IMR-90 (cell line): ENCODE data around the gene TAF1A. TPM values are rescaled to one million over a fixed set of nuclear protein-coding genes. Genes with fewer than 3 reads are reported as not detected.

Source experiments
- ATAC-seq: fragments of 200-7000 bp; cut with Tn5 transposase; 2 replicates; pipeline ENCODE4 v1.9.1; 2020; ENCODE audit warnings: low read depth, mild to moderate bottlenecking, moderate library complexity
- BruUV-seq: library from RNA; stranded (reverse); fragments of 400-500 nt; replicated peaks from 2 replicates; lab custom pipeline; 2021; lab: Mats Ljungman, UMichigan
- CTCF ChIA-PET: fragments of 300-600 bp; formaldehyde crosslinking; extraction: SDS; loops from one replicate; lab custom pipeline; 2021; ENCODE audit warnings: antibody characterized with exemption; lab: Yijun Ruan, JAX
- POLR2A ChIA-PET: fragments of 300-600 bp; sonication (Branson Sonifier 250); formaldehyde crosslinking; loops from one replicate; lab custom pipeline; 2022; ENCODE audit warnings: antibody characterized with exemption; ENCODE audit not compliant: unreplicated experiment; lab: Charles Lee
- DNase-seq: peaks from one replicate; pipeline ENCODE4 v3.0.0; 2013
- H2AFZ ChIP-seq: replicated peaks from 2 replicates; pipeline ENCODE3; 2013; ENCODE audit warnings: low read length, mild to moderate bottlenecking; ENCODE audit not compliant: poor library complexity
- H2AK5ac ChIP-seq: 2 replicates; pipeline ENCODE4 v1.6.1; 2013; ENCODE audit warnings: low read depth, low read length, inconsistent platforms
- H2AK9ac ChIP-seq: replicated peaks from 2 replicates; pipeline ENCODE3; 2013; ENCODE audit warnings: mild to moderate bottlenecking, low read depth, low read length, moderate library complexity; ENCODE audit not compliant: poor library complexity
- H2BK120ac ChIP-seq: 2 replicates; pipeline ENCODE4 v1.6.1; 2013; ENCODE audit warnings: low read depth, low read length, inconsistent platforms
- H2BK15ac ChIP-seq: 3 replicates; pipeline ENCODE4 v1.6.1; 2013; ENCODE audit warnings: low read depth, low read length, inconsistent platforms
- H2BK20ac ChIP-seq: 2 replicates; pipeline ENCODE4 v1.6.1; 2013; ENCODE audit warnings: low read depth, mild to moderate bottlenecking, inconsistent platforms, low read length, moderate library complexity
- H2BK5ac ChIP-seq: 2 replicates; pipeline ENCODE4 v1.6.1; 2013; ENCODE audit warnings: mild to moderate bottlenecking, low read depth, low read length, inconsistent platforms; ENCODE audit not compliant: poor library complexity, severe bottlenecking
- H3K14ac ChIP-seq: replicated peaks from 2 replicates; pipeline ENCODE4 v1.6.1; 2013; ENCODE audit warnings: low read depth, low read length, inconsistent platforms
- H3K18ac ChIP-seq: 2 replicates; pipeline ENCODE4 v1.6.1; 2013; ENCODE audit warnings: low read depth, low read length, control low read depth
- H3K23ac ChIP-seq: 2 replicates; pipeline ENCODE4 v1.6.1; 2013; ENCODE audit warnings: low read depth, low read length, inconsistent platforms
- H3K27ac ChIP-seq: 2 replicates; pipeline ENCODE4 v1.5.1; 2013; ENCODE audit warnings: mild to moderate bottlenecking, control low read depth, low read length; ENCODE audit not compliant: insufficient read depth
- H3K27me3 ChIP-seq: 2 replicates; pipeline ENCODE4 v1.6.1; 2013; ENCODE audit warnings: low read length; ENCODE audit not compliant: control insufficient read depth, insufficient read depth
- H3K36me3 ChIP-seq: 2 replicates; pipeline ENCODE4 v1.6.1; 2013; ENCODE audit warnings: low read length, mixed read lengths; ENCODE audit not compliant: control insufficient read depth, insufficient read depth
- H3K4ac ChIP-seq: 2 replicates; pipeline ENCODE4 v1.6.1; 2013; ENCODE audit warnings: low read depth, low read length, inconsistent platforms
- H3K4me1 ChIP-seq: 2 replicates; pipeline ENCODE4 v1.6.1; 2013; ENCODE audit warnings: low read length, mixed read lengths; ENCODE audit not compliant: control insufficient read depth, insufficient read depth
- H3K4me2 ChIP-seq: 2 replicates; pipeline ENCODE4 v1.6.1; 2013; ENCODE audit warnings: low read depth, mild to moderate bottlenecking, control low read depth, low read length, moderate library complexity
- H3K4me3 ChIP-seq: 2 replicates; pipeline ENCODE4 v1.5.1; 2013; ENCODE audit warnings: low read depth, mild to moderate bottlenecking, control low read depth, low read length, moderate library complexity; ENCODE audit not compliant: insufficient read depth
- H3K56ac ChIP-seq: 2 replicates; pipeline ENCODE4 v1.6.1; 2013; ENCODE audit warnings: low read length, inconsistent platforms; ENCODE audit not compliant: insufficient read depth; ENCODE audit errors: extremely low read depth
- H3K79me1 ChIP-seq, 2 experiments: 2 replicates each; pipeline ENCODE4 v1.6.1; 2013; ENCODE audit warnings: low read length in 2 of 2, inconsistent platforms in 1 of 2, low read depth in 1 of 2
- H3K9ac ChIP-seq: 2 replicates; pipeline ENCODE4 v1.6.1; 2013; ENCODE audit warnings: low read depth, low read length, control low read depth
- H3K9me1 ChIP-seq: 2 replicates; pipeline ENCODE4 v1.6.1; 2013; ENCODE audit warnings: low read length, inconsistent platforms; ENCODE audit not compliant: insufficient read depth
- H3K9me3 ChIP-seq: 2 replicates; pipeline ENCODE4 v1.6.1; 2013; ENCODE audit warnings: low read length; ENCODE audit not compliant: control insufficient read depth, insufficient read depth
- H4K20me1 ChIP-seq: 2 replicates; pipeline ENCODE4 v1.6.1; 2013; ENCODE audit warnings: low read length, inconsistent platforms; ENCODE audit not compliant: insufficient read depth
- H4K5ac ChIP-seq: 2 replicates; pipeline ENCODE4 v1.6.1; 2013; ENCODE audit warnings: mild to moderate bottlenecking, low read depth, low read length, control low read depth
- H4K8ac ChIP-seq, 2 experiments: 2 replicates each; pipeline ENCODE4 v1.6.1; 2013; ENCODE audit warnings: low read depth in 2 of 2, low read length in 2 of 2, control low read depth in 1 of 2, inconsistent platforms in 1 of 2
- H4K91ac ChIP-seq: 2 replicates; pipeline ENCODE4 v1.6.1; 2013; ENCODE audit warnings: low read depth, low read length, inconsistent platforms; ENCODE audit not compliant: insufficient read depth
- BHLHE40 ChIP-seq: fragments of 150-350 bp; IDR thresholded peaks from 2 replicates; pipeline ENCODE4 v1.6.1; 2016; ENCODE audit warnings: mild to moderate bottlenecking, low read depth, low read length
- FOS ChIP-seq: fragments of 150-350 bp; IDR thresholded peaks from 2 replicates; pipeline ENCODE4 v1.6.1; 2016; ENCODE audit warnings: low read depth, low read length
- MAFK ChIP-seq: IDR thresholded peaks from 2 replicates; pipeline ENCODE4 v1.6.1; 2012; ENCODE audit warnings: low read depth, low read length, improper control_type of control experiment
- MAZ ChIP-seq: IDR thresholded peaks from 2 replicates; pipeline ENCODE4 v1.6.1; 2012; ENCODE audit warnings: low read depth, mild to moderate bottlenecking, low read length, improper control_type of control experiment, moderate library complexity, borderline replicate concordance
- MXI1 ChIP-seq: IDR thresholded peaks from 2 replicates; pipeline ENCODE4 v1.6.1; 2012; ENCODE audit warnings: low read depth, mild to moderate bottlenecking, low read length, moderate library complexity, borderline replicate concordance
- SMC3 ChIP-seq: fragments of 150-350 bp; IDR thresholded peaks from 2 replicates; pipeline ENCODE4 v1.6.1; 2016; ENCODE audit warnings: low read depth, mild to moderate bottlenecking, antibody characterized with exemption, low read length, moderate library complexity
- WGBS, 2 experiments: methylation state at CpG; one replicate each; pipeline versions ENCODE4 v1.1.5 to v1.1.7; 2013; ENCODE audit warnings: missing lambda C conversion rate in 2 of 2; ENCODE audit not compliant: insufficient read length in 1 of 2; ENCODE audit errors: extremely low coverage in 2 of 2; 5-methylcytosine and 5-hydroxymethylcytosine counted together
- dilution Hi-C: fragments of 300-500 bp; cut with HindIII; formaldehyde crosslinking; loops from one replicate; pipeline ENCODE4 v1.14.3; 2018; ENCODE audit warnings: low sequenced_read_pairs; ENCODE audit not compliant: unreplicated experiment
- in situ Hi-C: fragments of 300-500 bp; cut with MboI; formaldehyde crosslinking; loops from 3 replicates; pipeline ENCODE4 v1.14.3; 2019; ENCODE audit warnings: low sequenced_read_pairs, inconsistent platforms, mixed read lengths
- intact Hi-C: fragments of 100-400 bp; cut with micrococcal nuclease; formaldehyde crosslinking; loops from 2 replicates; pipeline ENCODE4 v1.10.0; 2022
- polyA plus RNA-seq, 3 experiments: library from polyadenylated mRNA; depleted of rRNA; stranded (reverse); fragments of >200 nt; gene quantifications; 2 replicates each; pipeline ENCODE4 v1.2.3, GENCODE V29; 2012; ENCODE audit warnings: low replicate concordance in 1 of 3
- total RNA-seq: library from RNA; depleted of rRNA; stranded (reverse); fragments of >200 nt; gene quantifications from 2 replicates; pipeline ENCODE4 v1.2.3, GENCODE V29; 2012

Gene TAF1A
- total and polyA plus RNA-seq, 2 of the 4 experiments (the other 2 are of a cell fraction) = 3.8 to 5.4 TPM

DNA sequence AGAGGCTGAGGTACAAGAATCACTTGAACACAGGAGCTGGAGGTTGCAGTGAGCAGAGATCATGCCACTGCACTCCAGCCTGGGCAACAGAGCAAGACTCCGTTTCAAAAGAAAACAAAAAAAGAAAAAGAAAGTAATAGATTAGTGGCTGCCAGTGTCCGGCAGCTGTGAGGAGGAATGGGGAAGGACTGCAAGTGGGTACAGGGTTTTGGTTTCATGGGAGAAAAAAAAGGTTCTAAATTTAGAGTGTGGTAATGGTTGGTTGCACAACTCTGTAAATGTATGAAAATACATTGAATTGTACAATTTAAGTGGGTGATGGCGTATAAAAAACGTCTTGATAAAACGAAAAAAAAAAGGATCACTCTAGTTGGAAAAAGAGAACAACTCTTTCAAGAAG is 6.7 kb downstream of the TAF1A start:
- no peak for DNase-seq
- intact Hi-C loops = no loop called here
- H2BK15ac ChIP-seq = no peak overlapping the region
- ChIA-PET CTCF (no interaction called here), POLR2A (no interaction called here)
- TF ChIP-seq MXI1 = no peak
- no peak for TF ChIP-seq SMC3
- TF ChIP-seq MAZ = no peak
- no peak for TF ChIP-seq FOS
- TF ChIP-seq MAFK = no peak
- TF ChIP-seq BHLHE40 = no peak
- H3K79me1 ChIP-seq = peaks cover 4 to 13% of the 10 kb centered on the region in 2 experiments
- in situ Hi-C loops = no loop called here
- no peak overlapping the region for H4K5ac ChIP-seq
- no peak overlapping the region for H2AK5ac ChIP-seq
- no peak overlapping the region for H3K4ac ChIP-seq
- H4K20me1 ChIP-seq = no peaks in the 10 kb centered on the region
- peaks cover 3% of the 10 kb centered on the region; the same call in 1 of the 2 replicates for H3K36me3 ChIP-seq
- no peak overlapping the region for H2BK120ac ChIP-seq
- BruUV-seq = no TSS peak
- H3K27ac ChIP-seq = no peak overlapping the region
- H3K56ac ChIP-seq = no peak overlapping the region
- H2BK5ac ChIP-seq = no peak overlapping the region
- WGBS, 2 experiments = 100% methylated on average over 1 of the region's 5 CpGs; no CpG with 5 or more reads in 1 of the 2 experiments
- ATAC-seq = no peak
- no peak overlapping the region for H3K4me2 ChIP-seq
- H2AK9ac ChIP-seq = no peak overlapping the region
- H3K9me3 ChIP-seq = no peaks in the 10 kb centered on the region
- H3K4me1 ChIP-seq = no peaks in the 10 kb centered on the region; the same call in 1 of the 2 replicates
- no peak overlapping the region for H4K8ac ChIP-seq
- H4K91ac ChIP-seq = no peak overlapping the region
- H3K14ac ChIP-seq = no peak overlapping the region
- no peak overlapping the region for H3K23ac ChIP-seq
- H2BK20ac ChIP-seq = no peak overlapping the region
- H3K9ac ChIP-seq = no peak overlapping the region
- H3K9me1 ChIP-seq = 0 out of 2 replicates have a peak, but pooled peaks cover 2% of the 10 kb centered on the region
- dilution Hi-C loops = no loop called here
- H3K4me3 ChIP-seq = no peak overlapping the region
- no peak overlapping the region for H2AFZ ChIP-seq
- no peak overlapping the region for H3K18ac ChIP-seq
- H3K27me3 ChIP-seq = no peaks in the 10 kb centered on the region
